ENCODE measurements around the gene MIA3. TPM values are rescaled to one million over a fixed set of nuclear protein-coding genes. Genes with fewer than 3 reads are reported as not detected.

MIA3 gene
- total and polyA plus RNA-seq, 9 of the 15 experiments (the other 6 are each of a cell fraction or from before 2014, with no cell fraction given), result 21.6 to 89.4 (median 40.8) TPM

GRCh38 chr1:222643938-222644635, 26.2 kb downstream of the MIA3 start (continued):
- TF ChIP-seq ZFX (CRISPR knock-in tag; IDR thresholded peaks at IDR 0.05) (peak; percentile 93), TEAD2 (tag; IDR thresholded peaks at IDR 0.05) (no peak), DLX4 (CRISPR knock-in tag; IDR thresholded peaks at IDR 0.05) (no peak), ZFP91 (CRISPR knock-in tag; IDR thresholded peaks at IDR 0.05) (no peak), CBX1 (IDR thresholded peaks at IDR 0.05; ENCODE audit: low read depth) (peak; percentile 30; the same call in 1 of the 2 replicates), FOXK2 (conservative IDR thresholded peaks at IDR 0.05 in 1 of 2, IDR thresholded peaks at IDR 0.05 in 1 of 2; ENCODE audit: low read depth in 2 of 2) (peak; percentile 85 to 99), ELF4 (CRISPR knock-in tag; IDR thresholded peaks at IDR 0.05) (peak; percentile 85; the same call in 1 of the 2 replicates), ZNF134 (CRISPR knock-in tag; conservative IDR thresholded peaks at IDR 0.05) (no peak), RREB1 (CRISPR knock-in tag; IDR thresholded peaks at IDR 0.05) (no peak), MEIS2 (IDR thresholded peaks at IDR 0.05; ENCODE audit: partially characterized antibody) (no peak), ATF3 (IDR thresholded peaks at IDR 0.05) (no peak; the same call in none of the 2 replicates), ATF3 (CRISPR knock-in tag; conservative IDR thresholded peaks at IDR 0.05) (no peak), MYC (IDR thresholded peaks at IDR 0.05; ENCODE audit: low read depth, low read length) (peak; percentile 80), MYC (CRISPR knock-in tag; IDR thresholded peaks at IDR 0.05; ENCODE audit: borderline replicate concordance, low read depth) (no peak), E2F3 (CRISPR knock-in tag; IDR thresholded peaks at IDR 0.05) (no peak), XRCC4 (IDR thresholded peaks at IDR 0.05; ENCODE audit: extremely low read depth, insufficient read depth, insufficient read length) (no peak), MBD2 (IDR thresholded peaks at IDR 0.05; ENCODE audit: borderline replicate concordance, low read depth) (peak; percentile 96), POLR2H (tag; IDR thresholded peaks at IDR 0.05; ENCODE audit: low read depth) (peak; percentile 92)
